KG1 (cell line): ENCODE results near the gene NLGN1.
A peak's percentile ranks its signal among the peaks of the same experiment; 100 is the strongest.

Experiments
- DNase-seq: peaks from one replicate; lab custom pipeline; 2025; lab: John Stamatoyannopoulos, UW

Gene NLGN1

DNA sequence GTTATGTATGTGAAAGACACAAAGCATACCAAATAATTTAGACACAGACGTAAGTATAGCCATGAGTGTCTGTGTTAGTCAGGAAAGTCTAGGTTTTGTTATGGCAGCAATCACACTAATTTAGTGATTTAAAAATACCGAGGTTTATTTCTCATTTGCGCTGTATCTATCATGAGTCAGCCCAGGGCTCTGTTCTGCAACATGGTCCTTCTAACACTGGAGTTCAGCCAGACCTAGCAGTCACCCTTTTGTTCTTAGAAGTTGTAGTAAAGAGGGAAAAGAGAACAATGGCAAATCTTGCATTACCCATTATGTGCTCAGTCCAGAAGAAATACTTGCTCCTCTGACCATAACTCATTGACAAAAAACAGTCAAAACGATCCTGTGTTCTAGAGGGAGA, 311.5 kb downstream of the NLGN1 start:
- no peak for DNase-seq

- DNase-seq = no peak
Measured at GRCh38 chr3:173711619-173712018, 314.1 kb downstream of the NLGN1 start.

DNA sequence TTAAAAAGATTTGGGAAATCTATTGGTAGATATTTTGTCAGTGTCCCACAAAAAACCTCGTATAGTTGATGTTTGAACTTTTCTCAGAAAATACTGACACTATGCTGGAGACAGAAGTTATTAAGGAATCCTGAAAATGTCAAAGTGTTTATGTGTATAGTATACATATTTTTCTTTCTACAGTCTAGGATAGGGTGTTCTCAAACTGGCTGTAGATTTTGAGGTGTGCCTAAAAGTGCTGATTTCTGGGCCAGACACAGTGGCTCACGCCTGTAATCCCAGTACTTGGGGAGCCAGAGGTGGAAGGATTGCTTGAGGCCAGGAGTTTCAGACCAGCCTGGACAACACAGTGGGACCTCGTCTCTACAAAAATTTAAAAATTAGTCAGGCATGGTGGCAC, 322.0 kb downstream of the NLGN1 start:
- no peak for DNase-seq

GRCh38 chr3:173725507-173725906, 328.0 kb downstream of the NLGN1 start:
- no peak for DNase-seq

- DNase-seq = no peak
Measured at GRCh38 chr3:173730391-173730790, 332.8 kb downstream of the NLGN1 start.

GRCh38 chr3:173732237-173732636, 334.7 kb downstream of the NLGN1 start:
- DNase-seq = no peak

DNA sequence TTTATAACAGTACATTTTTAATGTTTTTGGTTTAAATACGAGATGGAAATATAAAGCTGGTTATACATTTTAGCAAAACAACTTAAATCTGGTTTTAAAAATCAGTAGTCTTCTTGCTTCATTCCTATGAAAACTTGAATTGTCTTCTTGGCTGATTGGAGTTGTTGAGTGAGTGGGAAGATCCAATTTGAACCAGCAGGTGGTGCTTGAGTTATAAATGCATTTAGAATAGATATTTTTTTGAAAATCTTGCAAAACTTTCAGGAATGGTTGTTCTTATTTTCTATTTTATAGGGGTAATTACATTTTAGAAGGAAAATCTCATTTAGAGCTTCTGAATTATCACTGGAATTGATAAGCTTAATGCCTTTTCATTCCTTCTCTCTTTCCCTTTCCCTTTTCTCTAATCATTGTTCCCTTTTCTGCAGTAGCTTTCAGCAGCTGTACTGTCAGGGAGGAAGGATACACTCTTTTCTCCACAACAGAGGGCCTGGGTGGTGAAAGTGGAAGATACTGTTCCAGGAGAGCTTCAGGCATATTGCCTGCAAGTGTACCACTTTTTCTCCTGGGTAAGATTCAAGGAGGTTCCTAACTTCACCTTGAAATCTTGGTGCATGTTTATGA, 335.6 kb downstream of the NLGN1 start:
- peak; percentile 34 for DNase-seq

GRCh38 chr3:173734473-173734872, 336.9 kb downstream of the NLGN1 start:
- no peak for DNase-seq

GRCh38 chr3:173734895-173735294, 337.4 kb downstream of the NLGN1 start:
- no peak for DNase-seq

DNA sequence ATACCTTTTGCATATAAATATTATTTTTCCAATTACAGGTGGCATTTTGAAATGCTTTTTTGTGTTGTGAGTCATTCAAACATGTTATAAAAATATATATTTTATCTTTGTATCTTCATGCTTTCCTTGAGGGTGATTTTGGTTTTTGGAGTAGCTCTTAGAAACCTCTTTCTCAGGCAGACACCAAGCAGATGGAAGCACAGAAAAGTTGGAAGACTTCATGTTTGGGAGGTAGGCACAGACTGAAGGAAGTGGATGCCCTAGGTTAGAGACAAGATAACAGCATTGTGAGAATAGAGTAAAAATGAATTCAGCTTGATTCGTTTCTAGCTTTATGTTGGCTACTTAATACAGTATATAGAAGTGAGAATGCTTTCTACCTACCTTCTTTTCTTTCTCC, 338.3 kb downstream of the NLGN1 start:
- DNase-seq = no peak

DNA sequence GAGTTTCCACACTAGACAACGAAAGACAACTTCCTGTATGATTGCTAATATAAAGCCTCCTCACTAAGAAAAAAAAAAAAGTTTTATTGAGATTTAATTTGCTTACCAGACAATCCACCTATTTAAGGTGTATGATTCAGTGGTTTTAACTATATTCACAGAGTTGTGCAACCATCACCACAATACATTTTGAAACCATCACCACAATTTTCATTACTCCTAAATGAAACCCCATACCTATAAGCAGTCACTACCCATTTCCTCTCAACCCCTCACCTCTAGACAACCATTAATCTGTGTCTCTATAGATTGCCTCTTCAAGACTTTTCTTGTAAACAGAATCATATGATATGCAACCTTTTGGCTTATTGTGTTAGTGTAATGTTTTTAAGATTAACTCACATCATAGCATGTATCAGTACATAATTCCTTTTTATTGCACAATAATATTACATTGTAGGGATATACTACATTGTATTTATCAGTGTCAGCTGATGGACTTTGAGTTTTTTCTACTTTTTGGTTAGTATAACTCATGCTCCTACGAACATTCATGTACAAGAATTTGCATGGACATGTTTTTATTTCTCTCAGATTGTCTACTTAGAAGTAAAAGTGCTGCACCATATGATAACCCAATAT, 339.7 kb downstream of the NLGN1 start:
- no peak for DNase-seq

DNA sequence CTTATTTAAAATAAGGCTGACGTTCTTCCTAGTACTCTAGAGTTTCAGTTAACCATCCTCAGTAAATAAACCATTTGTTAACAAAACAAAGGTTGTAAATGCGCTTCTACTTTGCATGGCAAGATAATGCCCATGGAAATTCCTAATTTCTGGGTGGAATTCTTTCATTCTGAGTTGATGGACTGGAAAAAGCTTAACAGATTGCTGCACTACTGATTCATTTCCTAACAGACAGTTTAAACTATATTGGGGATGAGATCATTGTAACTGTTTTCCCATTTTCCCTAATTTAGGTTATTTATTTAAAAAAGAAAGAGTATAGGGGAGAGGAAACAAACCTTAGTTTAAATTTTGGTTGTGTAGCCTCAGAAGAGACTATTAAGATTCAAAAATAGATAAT, 342.2 kb downstream of the NLGN1 start:
- DNase-seq = no peak

- DNase-seq = no peak
Measured at GRCh38 chr3:173742491-173742890, 344.9 kb downstream of the NLGN1 start.

DNA sequence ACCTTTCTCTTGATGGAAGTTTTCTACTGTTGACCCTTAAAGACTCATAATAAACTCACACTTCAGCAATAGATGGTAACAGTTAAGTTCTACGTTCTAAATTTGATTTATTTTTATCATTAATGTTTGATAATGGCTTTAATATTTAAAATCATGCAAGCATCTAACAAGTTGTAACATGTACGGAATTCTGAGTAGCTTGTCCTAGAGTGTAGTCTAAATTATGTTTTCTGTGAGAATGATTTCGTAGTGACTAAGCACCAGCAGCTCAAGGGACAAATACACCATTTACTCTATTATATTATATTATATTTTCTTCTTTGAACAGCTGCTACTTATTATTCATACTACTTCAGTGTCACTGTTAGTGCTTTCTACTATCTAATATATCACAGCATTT, 345.6 kb downstream of the NLGN1 start:
- no peak for DNase-seq

DNA sequence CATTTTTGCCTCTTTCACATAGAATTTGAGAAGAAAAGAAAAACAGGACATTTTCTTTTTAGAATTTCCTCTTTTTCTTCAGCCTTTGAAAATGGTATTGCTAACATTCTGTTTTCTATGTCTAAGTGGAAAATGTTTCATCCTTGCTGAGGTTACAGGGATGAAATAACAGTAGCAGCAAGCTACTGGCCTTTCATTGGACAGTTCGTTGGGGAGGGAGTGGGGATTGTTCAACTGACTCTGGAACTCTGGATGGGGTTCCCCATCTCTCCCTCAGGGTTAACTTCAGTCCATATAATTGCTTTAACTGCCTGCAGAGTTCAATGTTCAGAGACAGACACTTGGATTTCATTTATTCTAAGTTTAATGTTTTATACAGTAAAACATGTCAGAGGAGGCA, 346.0 kb downstream of the NLGN1 start:
- DNase-seq = no peak

GRCh38 chr3:173744479-173744878, 346.9 kb downstream of the NLGN1 start:
- DNase-seq = no peak

- no peak for DNase-seq
Measured at GRCh38 chr3:173744895-173745294, 347.4 kb downstream of the NLGN1 start.

DNA sequence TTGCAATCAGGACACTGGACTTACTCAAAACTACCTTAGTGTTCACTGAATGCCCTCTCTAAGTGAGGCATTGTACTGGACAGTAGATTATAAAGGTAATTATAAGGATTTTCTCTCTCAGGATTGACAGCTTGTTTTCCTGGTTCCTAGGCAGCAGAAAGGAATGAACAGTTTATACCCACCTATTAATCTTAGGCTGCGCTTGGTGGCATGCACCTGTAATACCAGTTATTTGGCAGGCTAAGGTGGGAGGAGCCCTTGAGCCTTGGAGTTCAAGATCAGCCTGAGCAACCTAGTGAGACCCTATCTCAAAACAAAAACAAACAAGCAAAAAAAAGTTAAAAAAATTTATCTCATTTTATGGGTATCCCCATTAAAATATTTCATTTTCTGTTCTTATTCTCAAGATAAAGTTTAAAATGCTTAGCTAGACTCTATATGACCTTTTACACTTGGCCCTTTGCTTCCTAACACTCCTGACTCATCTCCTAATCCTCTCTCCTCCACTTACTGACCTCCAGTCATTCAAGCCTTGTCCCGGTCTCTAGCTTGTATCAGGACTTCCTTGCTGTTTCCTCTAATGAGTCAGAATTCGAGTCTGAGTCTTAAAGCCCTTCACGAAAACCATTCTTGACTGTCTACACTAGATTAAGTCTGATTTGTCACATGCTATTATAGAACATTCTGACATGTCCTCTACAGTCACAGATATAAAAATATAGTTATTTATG, 348.6 kb downstream of the NLGN1 start:
- DNase-seq = no peak

- DNase-seq = no peak
Measured at GRCh38 chr3:173747427-173747826, 349.9 kb downstream of the NLGN1 start.

DNA sequence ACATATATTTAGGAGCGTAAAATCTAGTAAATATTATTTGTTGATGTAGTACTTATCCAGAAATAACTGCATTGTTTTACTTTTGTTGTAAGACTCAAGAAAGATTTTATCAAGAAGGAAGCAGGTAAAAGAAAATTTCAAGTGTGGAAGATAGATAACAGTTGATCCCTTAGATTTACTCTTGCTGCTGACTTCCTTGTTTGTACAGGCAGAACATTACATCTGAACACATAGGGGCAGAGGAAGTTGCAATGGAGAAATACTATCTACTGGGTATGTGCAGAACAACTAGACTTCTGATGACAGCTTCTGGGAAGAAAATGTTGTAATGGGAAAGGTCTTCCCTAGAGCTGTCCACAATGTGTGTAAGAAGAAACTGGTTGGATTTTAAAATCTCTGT, 350.6 kb downstream of the NLGN1 start:
- DNase-seq = no peak

- no peak for DNase-seq
Measured at GRCh38 chr3:173750095-173750494, 352.6 kb downstream of the NLGN1 start.

DNA sequence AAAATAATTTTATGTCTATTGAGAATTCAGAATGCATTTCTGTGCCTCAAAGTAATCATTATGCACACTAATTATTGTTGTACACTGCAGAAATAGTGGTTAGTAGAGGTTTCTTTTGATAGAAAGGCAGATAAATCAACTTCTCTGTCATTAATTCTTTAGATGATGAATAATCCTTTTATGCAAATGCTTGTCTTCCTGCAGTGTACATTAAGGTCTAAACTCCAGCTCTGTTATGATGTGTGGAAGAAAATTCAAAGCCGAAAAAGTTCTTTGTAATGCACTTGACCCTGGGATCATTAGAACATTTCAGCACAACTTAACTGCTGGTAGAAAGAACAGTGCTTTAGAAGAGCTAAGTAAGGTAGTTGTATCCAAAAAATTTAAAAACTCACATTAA, 353.0 kb downstream of the NLGN1 start:
- no peak for DNase-seq

- no peak for DNase-seq
Measured at GRCh38 chr3:173753593-173753992, 356.0 kb downstream of the NLGN1 start.

GRCh38 chr3:173755161-173755560, 357.6 kb downstream of the NLGN1 start:
- no peak for DNase-seq
